PC-3 (cell line): Measurements from ENCODE around the gene KISS1R.

Experiments
- EZH2 ChIP-seq: fragments of 300-600 bp; sonication (generic); IDR thresholded peaks from one replicate; pipeline ENCODE4 v1.6.1; 2017; ENCODE audit warnings: antibody characterized with exemption, mild to moderate bottlenecking, low read length; ENCODE audit not compliant: unreplicated experiment
- EZH2phosphoT487 ChIP-seq: fragments of 300-600 bp; sonication (generic); IDR thresholded peaks from 2 replicates; pipeline ENCODE4 v1.6.1; 2018; ENCODE audit warnings: mild to moderate bottlenecking, antibody characterized with exemption, low read length, borderline replicate concordance
- TF ChIP-seq, protein P1 (sequence below): fragments of 300-600 bp; sonication (generic); conservative IDR thresholded peaks from 2 replicates; pipeline ENCODE4 v1.5.1; 2017; ENCODE audit warnings: antibody characterized with exemption, low read depth, mild to moderate bottlenecking, low read length

DNA sequence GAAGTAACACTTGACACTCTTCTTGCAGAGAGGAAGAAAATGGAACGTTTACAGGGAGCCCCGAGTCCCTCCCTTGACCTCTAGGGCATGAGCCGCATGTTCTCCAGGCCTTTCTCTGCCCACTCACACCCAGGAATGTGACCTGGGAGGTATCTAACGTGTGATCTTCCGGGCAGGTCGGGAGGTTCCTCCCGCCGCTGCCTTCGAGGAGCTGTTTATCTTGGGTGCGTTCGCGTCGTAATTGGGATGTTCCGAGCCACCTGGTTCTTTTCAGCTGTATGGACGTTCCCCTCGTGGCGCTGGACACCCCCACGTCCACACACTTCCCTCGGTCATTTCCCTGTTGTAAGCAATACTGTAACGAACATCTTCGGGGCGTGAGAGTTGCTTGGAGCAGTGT, 22.3 kb downstream of the KISS1R start:
- TF ChIP-seq, protein P1, sequence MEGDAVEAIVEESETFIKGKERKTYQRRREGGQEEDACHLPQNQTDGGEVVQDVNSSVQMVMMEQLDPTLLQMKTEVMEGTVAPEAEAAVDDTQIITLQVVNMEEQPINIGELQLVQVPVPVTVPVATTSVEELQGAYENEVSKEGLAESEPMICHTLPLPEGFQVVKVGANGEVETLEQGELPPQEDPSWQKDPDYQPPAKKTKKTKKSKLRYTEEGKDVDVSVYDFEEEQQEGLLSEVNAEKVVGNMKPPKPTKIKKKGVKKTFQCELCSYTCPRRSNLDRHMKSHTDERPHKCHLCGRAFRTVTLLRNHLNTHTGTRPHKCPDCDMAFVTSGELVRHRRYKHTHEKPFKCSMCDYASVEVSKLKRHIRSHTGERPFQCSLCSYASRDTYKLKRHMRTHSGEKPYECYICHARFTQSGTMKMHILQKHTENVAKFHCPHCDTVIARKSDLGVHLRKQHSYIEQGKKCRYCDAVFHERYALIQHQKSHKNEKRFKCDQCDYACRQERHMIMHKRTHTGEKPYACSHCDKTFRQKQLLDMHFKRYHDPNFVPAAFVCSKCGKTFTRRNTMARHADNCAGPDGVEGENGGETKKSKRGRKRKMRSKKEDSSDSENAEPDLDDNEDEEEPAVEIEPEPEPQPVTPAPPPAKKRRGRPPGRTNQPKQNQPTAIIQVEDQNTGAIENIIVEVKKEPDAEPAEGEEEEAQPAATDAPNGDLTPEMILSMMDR: no peak
- TF ChIP-seq EZH2 (no peak), EZH2phosphoT487 (no peak)
